SU-DHL-6 (cell line): ENCODE data around the gene SGK2.

Experiments
- CTCF ChIP-seq: fragments of 200-600 bp; sonication (generic); IDR thresholded peaks from one replicate; pipeline ENCODE4 v1.5.1; 2017; ENCODE audit warnings: antibody characterized with exemption, mild to moderate bottlenecking, low read length, moderate library complexity; ENCODE audit not compliant: insufficient read depth, poor library complexity, severe bottlenecking
- EZH2phosphoT487 ChIP-seq: fragments of 200-600 bp; sonication (generic), shearing (Covaris generic); conservative IDR thresholded peaks from 2 replicates; pipeline ENCODE4 v1.6.1; 2018; ENCODE audit warnings: mild to moderate bottlenecking, antibody characterized with exemption, low read length, moderate library complexity, mixed read lengths

GRCh38 chr20:43559147-43559987, 540 bp downstream of the SGK2 start:
- TF ChIP-seq CTCF, result no peak
- no peak for TF ChIP-seq EZH2phosphoT487
